ENCODE data around the gene BMPR1B.
"Not testable (repeated sequence)": the region's sequence is repeated elsewhere in the genome, so short reads cannot be mapped to it uniquely, and the experiment has no call there.

BMPR1B gene

DNA sequence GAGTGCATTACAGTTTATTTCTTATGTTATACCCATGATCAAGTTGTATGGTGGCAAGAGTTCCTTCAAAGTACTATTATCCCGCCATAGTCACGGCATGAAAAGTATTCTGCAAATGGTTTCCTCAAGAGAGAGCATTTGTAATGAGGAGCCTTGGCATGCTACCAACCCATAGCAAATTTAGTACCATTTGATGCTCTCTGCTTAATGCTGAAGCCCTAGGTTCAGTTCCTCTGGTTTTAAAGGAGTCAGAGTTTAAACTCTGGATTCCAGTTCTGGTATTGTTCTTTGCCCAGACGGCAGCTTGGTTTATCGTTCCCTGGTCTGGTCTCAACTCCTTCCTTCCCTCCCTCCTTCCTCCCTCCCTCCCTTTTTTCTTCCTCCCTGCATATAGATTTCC, 371.3 kb downstream of the BMPR1B start:
- Histone ChIP-seq H3K27me3 (ENCODE audit: insufficient read depth, poor library complexity, severe bottlenecking) (no peaks in the 10 kb centered on the region), H3K4me3 (replicated peaks; ENCODE audit: insufficient read depth, low read length) (no peak overlapping the region), H3K27ac (replicated peaks) (no peak overlapping the region)
- TF ChIP-seq GABPA (IDR thresholded peaks at IDR 0.05; ENCODE audit: low read depth) (no peak), CTCF (IDR thresholded peaks at IDR 0.05; ENCODE audit: insufficient read depth, low read length) (no peak), REST (IDR thresholded peaks at IDR 0.05; ENCODE audit: insufficient replicate concordance, low read depth) (no peak), SPI1 (IDR thresholded peaks at IDR 0.05; ENCODE audit: borderline replicate concordance, low read depth) (no peak), POLR2AphosphoS5 (IDR thresholded peaks at IDR 0.05; ENCODE audit: low read depth) (no peak)
- no peak for DNase-seq (ENCODE audit: low read depth in 1 of 2, low spot score in 1 of 2)

DNA sequence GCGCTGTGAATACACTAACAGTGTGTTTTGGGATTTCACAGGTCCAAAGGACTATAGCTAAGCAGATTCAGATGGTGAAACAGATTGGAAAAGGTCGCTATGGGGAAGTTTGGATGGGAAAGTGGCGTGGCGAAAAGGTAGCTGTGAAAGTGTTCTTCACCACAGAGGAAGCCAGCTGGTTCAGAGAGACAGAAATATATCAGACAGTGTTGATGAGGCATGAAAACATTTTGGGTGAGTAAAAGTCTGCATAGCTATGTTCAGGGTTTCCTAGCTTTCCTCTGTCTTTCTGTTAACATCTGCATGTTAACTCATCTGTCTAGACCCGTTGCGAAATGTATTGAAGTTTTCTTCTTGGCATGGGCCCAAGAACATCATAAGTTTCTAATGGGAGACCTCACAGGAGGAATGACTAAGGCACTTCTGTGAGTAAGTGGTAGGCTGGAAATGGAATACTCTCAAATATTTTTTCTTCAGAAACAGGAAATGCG, 372.1 kb downstream of the BMPR1B start:
- Histone ChIP-seq H3K4me3 (replicated peaks; ENCODE audit: insufficient read depth, low read length) (no peak overlapping the region), H3K27me3 (ENCODE audit: insufficient read depth, poor library complexity, severe bottlenecking) (no peaks in the 10 kb centered on the region), H3K27ac (replicated peaks) (no peak overlapping the region)
- peak; percentile 34 to 53 for DNase-seq (ENCODE audit: low read depth in 1 of 2, low spot score in 1 of 2)
- TF ChIP-seq SPI1 (IDR thresholded peaks at IDR 0.05; ENCODE audit: borderline replicate concordance, low read depth) = no peak
- no peak for TF ChIP-seq CTCF (IDR thresholded peaks at IDR 0.05; ENCODE audit: insufficient read depth, low read length)
- TF ChIP-seq GABPA (IDR thresholded peaks at IDR 0.05; ENCODE audit: low read depth) = no peak
- TF ChIP-seq POLR2AphosphoS5 (IDR thresholded peaks at IDR 0.05; ENCODE audit: low read depth) = no peak
- no peak for TF ChIP-seq REST (IDR thresholded peaks at IDR 0.05; ENCODE audit: insufficient replicate concordance, low read depth)

DNA sequence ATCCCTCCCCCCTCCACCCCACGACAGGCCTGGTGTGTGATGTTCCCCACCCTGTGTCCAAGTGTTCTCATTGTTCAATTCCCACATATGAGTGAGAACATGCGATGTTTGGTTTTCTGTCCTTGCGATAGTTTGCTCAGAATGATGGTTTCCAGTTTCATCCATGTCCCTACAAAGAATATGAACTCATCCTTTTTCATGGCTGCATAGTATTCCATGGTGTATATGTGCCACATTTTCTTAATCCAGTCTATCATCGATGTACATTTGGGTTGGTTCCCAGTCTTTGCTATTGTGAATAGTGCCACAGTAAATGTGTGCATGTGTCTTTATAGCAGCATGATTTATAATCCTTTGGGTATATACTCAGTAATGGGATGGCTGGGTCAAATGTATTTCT, 376.3 kb downstream of the BMPR1B start:
- H3K27ac ChIP-seq (replicated peaks); DNase-seq (ENCODE audit: low read depth in 1 of 2, low spot score in 1 of 2); H3K27me3 ChIP-seq (ENCODE audit: insufficient read depth, poor library complexity, severe bottlenecking): not testable (repeated sequence)

DNA sequence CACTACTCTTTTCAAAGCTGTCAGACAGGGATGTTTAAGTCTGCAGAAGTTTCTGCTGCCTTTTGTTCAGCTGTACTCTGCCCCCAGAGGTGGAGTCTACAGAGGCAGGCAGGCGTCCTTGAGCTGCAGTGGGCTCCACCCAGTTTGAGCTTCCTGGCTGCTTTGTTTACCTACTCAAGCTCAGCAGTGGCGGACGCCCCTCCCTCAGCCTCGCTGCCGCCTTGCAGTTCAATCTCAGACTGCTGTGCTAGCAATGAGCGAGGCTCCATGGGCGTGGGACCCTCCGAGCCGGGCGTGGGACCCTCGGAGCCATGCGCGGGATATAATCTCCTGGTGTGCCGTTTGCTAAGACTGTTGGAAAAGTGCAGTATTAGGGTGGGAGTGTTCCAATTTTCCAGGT, 381.7 kb downstream of the BMPR1B start:
- H3K4me3 ChIP-seq (replicated peaks; ENCODE audit: insufficient read depth, low read length) = not testable (repeated sequence)

More for the DNA sequence above, 376.3 kb downstream of the BMPR1B start:
- H3K4me3 ChIP-seq (replicated peaks; ENCODE audit: insufficient read depth, low read length) = not testable (repeated sequence)

DNA sequence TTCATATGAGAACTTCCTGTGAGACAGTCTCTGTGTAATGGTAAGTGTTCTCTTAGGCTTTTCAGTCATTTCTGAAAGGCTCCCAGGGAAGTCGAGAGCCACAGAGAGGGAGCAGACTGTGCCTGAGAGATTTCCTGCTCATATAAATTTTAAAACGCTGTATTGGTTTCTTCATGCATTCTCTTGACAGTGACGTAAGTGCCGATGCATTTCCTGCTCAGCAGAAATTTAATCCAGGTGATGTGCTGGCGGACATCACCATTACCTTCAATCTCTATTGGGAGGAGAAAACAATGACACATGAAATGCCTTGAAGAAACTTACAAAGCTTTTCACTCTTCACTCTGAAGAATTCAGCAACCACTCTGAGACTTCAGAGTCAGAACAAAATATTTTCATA, 383.6 kb downstream of the BMPR1B start:
- Histone ChIP-seq H3K27ac (replicated peaks) (no peak overlapping the region), H3K4me3 (replicated peaks; ENCODE audit: insufficient read depth, low read length) (no peak overlapping the region), H3K27me3 (ENCODE audit: insufficient read depth, poor library complexity, severe bottlenecking) (no peaks in the 10 kb centered on the region)
- no peak for TF ChIP-seq SPI1 (IDR thresholded peaks at IDR 0.05; ENCODE audit: borderline replicate concordance, low read depth)
- TF ChIP-seq CTCF (IDR thresholded peaks at IDR 0.05; ENCODE audit: insufficient read depth, low read length) = no peak
- no peak for TF ChIP-seq GABPA (IDR thresholded peaks at IDR 0.05; ENCODE audit: low read depth)
- TF ChIP-seq POLR2AphosphoS5 (IDR thresholded peaks at IDR 0.05; ENCODE audit: low read depth) = no peak
- TF ChIP-seq REST (IDR thresholded peaks at IDR 0.05; ENCODE audit: insufficient replicate concordance, low read depth) = no peak
- no peak for DNase-seq (ENCODE audit: low read depth in 1 of 2, low spot score in 1 of 2)

More for the DNA sequence above, 381.7 kb downstream of the BMPR1B start:
- not testable (repeated sequence) for DNase-seq (ENCODE audit: low read depth in 1 of 2, low spot score in 1 of 2); H3K27ac ChIP-seq (replicated peaks); H3K27me3 ChIP-seq (ENCODE audit: insufficient read depth, poor library complexity, severe bottlenecking)

All from HL-60 (cell line).